AG04450 (cell line): ENCODE data around the gene PRR13. TPM values are rescaled to one million over a fixed set of nuclear protein-coding genes. Genes with fewer than 3 reads are reported as not detected.
"Not testable (repeated sequence)": the region's sequence is repeated elsewhere in the genome, so short reads cannot be mapped to it uniquely, and the experiment has no call there.

Source experiments
- CTCF ChIA-PET: fragments of 300-600, 350-600 bp; formaldehyde crosslinking; extraction: SDS; loops from one replicate; lab custom pipeline; 2022; ENCODE audit warnings: antibody characterized with exemption, inconsistent platforms; lab: Charles Lee
- POLR2A ChIA-PET: fragments of 350-600 bp; formaldehyde crosslinking; extraction: SDS; loops from one replicate; lab custom pipeline; 2021; ENCODE audit warnings: antibody characterized with exemption, inconsistent platforms; lab: Yijun Ruan, JAX
- DNase-seq: peaks from one replicate; pipeline ENCODE4 v3.0.0-alpha.2; 2011; ENCODE audit warnings: low read depth, low spot score
- H3K27ac ChIP-seq: one replicate; pipeline ENCODE4 v1.5.1; 2012; ENCODE audit warnings: low read depth, low read length, control low read depth
- H3K27me3 ChIP-seq: one replicate; pipeline ENCODE4 v1.6.0; 2012; ENCODE audit warnings: low read length; ENCODE audit not compliant: control insufficient read depth, insufficient read depth
- H3K4me3 ChIP-seq: 2 replicates; pipeline ENCODE4 v1.5.1; 2011; ENCODE audit warnings: mild to moderate bottlenecking, low read depth, low read length, control low read depth
- H3K9me3 ChIP-seq: 2 replicates; pipeline ENCODE4 v1.5.1; 2012; ENCODE audit warnings: low read length; ENCODE audit not compliant: control insufficient read depth, insufficient read depth
- polyA plus RNA-seq: library from polyadenylated mRNA; depleted of rRNA; stranded (reverse); fragments of >200 nt; gene quantifications from 2 replicates; pipeline ENCODE4 v1.2.3, GENCODE V29; 2011
- TF ChIP-seq, protein P1 (sequence below): IDR thresholded peaks from 2 replicates; pipeline ENCODE4 v1.5.1; 2011; ENCODE audit warnings: low read depth, low read length, control low read depth, inconsistent platforms

Gene PRR13
- polyA plus RNA-seq, 1 experiment, result 71.4 TPM

DNA sequence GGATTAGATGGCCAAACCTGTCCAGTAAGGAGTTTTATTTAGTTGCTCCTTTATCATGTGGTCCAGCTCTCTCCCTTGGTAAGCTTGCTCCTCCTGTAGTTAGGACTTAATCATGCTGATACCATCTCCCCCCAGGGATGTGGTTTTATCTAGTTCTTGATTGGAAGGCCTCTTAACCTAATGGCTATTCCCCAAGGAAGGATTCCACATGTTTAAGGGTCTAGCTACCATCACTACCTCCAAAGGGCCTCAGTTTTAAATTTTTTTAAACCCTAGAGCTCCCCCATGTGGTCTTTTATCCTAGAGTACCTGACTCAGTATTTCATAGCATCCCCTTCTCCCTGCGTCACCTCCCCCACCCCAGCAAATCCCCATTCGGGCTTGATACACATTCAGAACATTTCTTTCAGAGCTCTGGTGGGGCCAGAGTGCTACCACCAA, 35.3 kb downstream of the PRR13 start:
- Histone ChIP-seq H3K9me3 (no peaks in the 10 kb centered on the region), H3K4me3 (no peak overlapping the region), H3K27ac (no peak overlapping the region), H3K27me3 (no peaks in the 10 kb centered on the region)
- TF ChIP-seq, protein P1, sequence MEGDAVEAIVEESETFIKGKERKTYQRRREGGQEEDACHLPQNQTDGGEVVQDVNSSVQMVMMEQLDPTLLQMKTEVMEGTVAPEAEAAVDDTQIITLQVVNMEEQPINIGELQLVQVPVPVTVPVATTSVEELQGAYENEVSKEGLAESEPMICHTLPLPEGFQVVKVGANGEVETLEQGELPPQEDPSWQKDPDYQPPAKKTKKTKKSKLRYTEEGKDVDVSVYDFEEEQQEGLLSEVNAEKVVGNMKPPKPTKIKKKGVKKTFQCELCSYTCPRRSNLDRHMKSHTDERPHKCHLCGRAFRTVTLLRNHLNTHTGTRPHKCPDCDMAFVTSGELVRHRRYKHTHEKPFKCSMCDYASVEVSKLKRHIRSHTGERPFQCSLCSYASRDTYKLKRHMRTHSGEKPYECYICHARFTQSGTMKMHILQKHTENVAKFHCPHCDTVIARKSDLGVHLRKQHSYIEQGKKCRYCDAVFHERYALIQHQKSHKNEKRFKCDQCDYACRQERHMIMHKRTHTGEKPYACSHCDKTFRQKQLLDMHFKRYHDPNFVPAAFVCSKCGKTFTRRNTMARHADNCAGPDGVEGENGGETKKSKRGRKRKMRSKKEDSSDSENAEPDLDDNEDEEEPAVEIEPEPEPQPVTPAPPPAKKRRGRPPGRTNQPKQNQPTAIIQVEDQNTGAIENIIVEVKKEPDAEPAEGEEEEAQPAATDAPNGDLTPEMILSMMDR, result peak; percentile 47
- DNase-seq, result no peak
- CTCF ChIA-PET, result interaction anchor here (0.7 to 4.6 kb wide), 6 partner anchors 12 to 124 kb away, joined by 3 to 35 read pairs (median 4); no protein-coding TSS in a partner anchor
- POLR2A ChIA-PET, result interaction anchor here (0.6 to 1.9 kb wide), 7 partner anchors 8 to 131 kb away, joined by 3 to 18 read pairs (median 4); no protein-coding TSS in a partner anchor

DNA sequence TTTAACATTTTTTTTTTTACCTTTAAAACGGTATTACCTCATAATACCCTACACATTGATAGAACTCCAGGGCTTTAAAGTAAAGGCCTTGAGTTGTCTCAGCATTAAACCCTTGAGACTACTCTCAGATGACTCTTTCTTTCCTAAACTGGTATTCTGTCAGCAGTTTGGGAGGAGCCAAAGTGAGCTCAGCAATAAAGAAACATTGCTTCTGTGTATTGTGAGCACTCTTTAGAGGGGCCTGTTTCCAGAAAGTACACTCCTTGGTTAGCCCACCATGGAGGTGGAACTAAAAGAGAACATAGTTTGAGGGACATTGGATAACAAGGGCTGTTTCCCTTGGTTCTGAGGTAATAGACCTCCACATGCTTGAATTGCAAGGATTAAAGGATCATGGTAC, 37.3 kb downstream of the PRR13 start:
- ChIA-PET POLR2A (interaction anchor here (0.6 to 6.2 kb wide), 4 partner anchors 15 to 38 kb away, joined by 3 to 50 read pairs (median 10); partner anchors contain the start of genes MAP3K12, PRR13 and TARBP2), CTCF (interaction anchor here (0.6 to 1.9 kb wide), 5 partner anchors 29 to 158 kb away, joined by 4 to 8 read pairs (median 7); partner anchors contain the start of gene AAAS)
- H3K27ac ChIP-seq, result no peak overlapping the region
- TF ChIP-seq, protein P1, result no peak
- no peak overlapping the region for H3K4me3 ChIP-seq
- no peaks in the 10 kb centered on the region for H3K9me3 ChIP-seq
- no peak for DNase-seq
- no peaks in the 10 kb centered on the region for H3K27me3 ChIP-seq

DNA sequence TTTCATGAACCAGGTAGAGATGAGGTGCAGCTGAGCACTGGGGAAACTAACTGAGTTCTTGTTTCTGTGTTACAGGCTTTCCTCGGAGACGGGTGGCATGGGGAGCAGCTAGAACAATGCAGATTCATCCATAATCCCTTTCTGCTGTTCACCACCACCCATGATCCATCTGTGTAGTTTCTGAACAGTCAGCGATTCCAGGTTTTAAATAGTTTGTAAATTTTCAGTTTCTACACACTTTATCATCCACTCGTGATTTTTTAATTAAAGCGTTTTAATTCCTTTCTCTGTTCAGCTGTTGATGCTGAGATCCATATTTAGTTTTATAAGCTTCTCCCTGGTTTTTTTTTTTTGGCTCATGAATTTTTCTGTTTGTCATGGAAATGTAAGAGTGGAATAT, 37.8 kb downstream of the PRR13 start:
- no peak overlapping the region for H3K27ac ChIP-seq
- TF ChIP-seq, protein P1, result no peak
- H3K9me3 ChIP-seq, result no peaks in the 10 kb centered on the region
- ChIA-PET POLR2A (interaction anchor here (0.6 to 6.2 kb wide), 3 partner anchors 20 to 38 kb away, joined by 3 to 50 read pairs (median 11); partner anchors contain the start of genes MAP3K12, PRR13 and TARBP2), CTCF (interaction anchor here (0.6 to 1.9 kb wide), 4 partner anchors 29 to 158 kb away, joined by 4 to 8 read pairs (median 6); partner anchors contain the start of gene AAAS)
- DNase-seq, result no peak
- H3K27me3 ChIP-seq, result no peaks in the 10 kb centered on the region
- H3K4me3 ChIP-seq, result no peak overlapping the region

DNA sequence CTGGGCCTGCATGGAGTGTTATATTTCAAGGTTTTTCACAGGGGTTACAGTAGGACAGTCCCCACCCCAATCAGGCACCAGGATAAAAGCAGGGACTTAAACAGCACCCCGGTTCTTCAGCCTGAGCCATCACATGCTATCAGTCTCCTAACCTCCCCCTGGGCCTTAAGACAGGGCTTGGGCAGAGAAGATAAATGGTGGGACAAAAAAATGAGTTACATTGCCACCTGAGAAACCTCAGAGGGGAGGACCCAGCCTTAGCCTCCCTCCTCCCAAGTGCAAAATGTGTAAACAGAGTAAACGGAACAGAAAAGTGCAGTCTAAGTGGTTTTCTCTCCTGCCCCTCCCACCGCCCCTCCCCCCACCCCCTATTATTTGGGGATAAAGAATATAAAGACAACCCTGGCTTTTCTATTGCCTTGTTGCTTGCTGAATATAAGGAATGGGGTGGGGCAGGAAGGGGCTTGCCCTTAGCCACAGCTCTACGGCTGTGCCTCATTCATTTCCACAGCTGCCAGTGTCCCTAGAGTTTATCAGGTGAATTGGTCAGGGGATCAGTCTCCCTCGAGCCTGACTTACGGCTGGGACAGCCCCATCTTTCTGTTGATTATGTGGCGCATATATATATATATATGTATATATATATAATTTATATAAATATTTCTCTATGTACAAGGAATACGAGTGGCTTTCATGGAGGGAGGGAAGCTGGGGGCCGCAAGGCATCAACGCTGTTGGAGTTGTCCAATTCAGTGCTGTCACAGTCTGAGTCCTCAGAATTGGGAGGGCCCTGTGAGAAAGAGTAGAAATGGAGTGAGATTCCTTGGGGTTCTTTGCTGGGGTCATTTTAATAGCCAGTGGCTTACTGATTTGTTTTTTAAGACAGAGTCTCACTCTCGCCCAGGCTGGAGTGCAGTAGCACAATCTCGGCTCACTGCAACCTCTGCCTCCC, 39.2 kb downstream of the PRR13 start:
- Histone ChIP-seq H3K4me3 (no peak overlapping the region), H3K27me3 (no peaks in the 10 kb centered on the region), H3K27ac (peak overlapping the region; percentile 31), H3K9me3 (no peaks in the 10 kb centered on the region)
- ChIA-PET CTCF (interaction anchor here (1.2 to 1.5 kb wide), 4 partner anchors 60 to 160 kb away, joined by 3 to 7 read pairs (median 5); partner anchors contain the start of gene AAAS), POLR2A (interaction anchor here (1.1 to 6.2 kb wide), 7 partner anchors 10 to 156 kb away, joined by 3 to 50 read pairs (median 4); partner anchors contain the start of genes MAP3K12 and TARBP2)
- DNase-seq, result no peak
- TF ChIP-seq, protein P1, result no peak

DNA sequence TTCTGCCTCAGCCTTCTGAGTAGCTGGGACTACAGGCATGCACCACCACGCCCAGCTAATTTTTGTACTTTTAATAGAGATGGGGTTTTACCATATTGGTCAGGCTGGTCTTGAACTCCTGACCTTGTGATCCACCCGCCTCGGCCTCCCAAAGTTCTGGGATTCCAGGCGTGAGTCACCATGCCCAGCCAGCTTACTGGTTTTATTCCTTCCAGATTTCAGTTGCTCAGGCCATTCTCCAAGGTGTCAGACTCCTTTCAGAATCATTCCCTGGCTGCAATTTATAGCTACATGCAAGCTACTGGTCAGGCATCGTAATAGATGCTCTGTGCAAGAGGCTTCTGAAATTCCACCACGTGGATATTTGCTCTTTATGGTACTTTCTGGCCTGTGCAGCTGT, 39.9 kb downstream of the PRR13 start:
- ChIA-PET CTCF (interaction anchor here (1.2 to 1.5 kb wide), 3 partner anchors 60 to 160 kb away, joined by 3 to 7 read pairs (median 6); partner anchors contain the start of gene AAAS), POLR2A (interaction anchor here (0.6 to 6.2 kb wide), 8 partner anchors 9 to 157 kb away, joined by 3 to 50 read pairs (median 4); partner anchors contain the start of genes MAP3K12 and TARBP2)
- not testable (repeated sequence) for H3K4me3 ChIP-seq, H3K9me3 ChIP-seq, DNase-seq, H3K27me3 ChIP-seq
- peak overlapping the region; percentile 3 for H3K27ac ChIP-seq
